ENCODE measurements around the gene SPACA6. TPM values are rescaled to one million over a fixed set of nuclear protein-coding genes. Genes with fewer than 3 reads are reported as not detected.
"Not testable (repeated sequence)": the region's sequence is repeated elsewhere in the genome, so short reads cannot be mapped to it uniquely, and the experiment has no call there.

The SPACA6 gene
- total RNA-seq, 1 donor from 2014 or later, result 6.4 TPM

DNA sequence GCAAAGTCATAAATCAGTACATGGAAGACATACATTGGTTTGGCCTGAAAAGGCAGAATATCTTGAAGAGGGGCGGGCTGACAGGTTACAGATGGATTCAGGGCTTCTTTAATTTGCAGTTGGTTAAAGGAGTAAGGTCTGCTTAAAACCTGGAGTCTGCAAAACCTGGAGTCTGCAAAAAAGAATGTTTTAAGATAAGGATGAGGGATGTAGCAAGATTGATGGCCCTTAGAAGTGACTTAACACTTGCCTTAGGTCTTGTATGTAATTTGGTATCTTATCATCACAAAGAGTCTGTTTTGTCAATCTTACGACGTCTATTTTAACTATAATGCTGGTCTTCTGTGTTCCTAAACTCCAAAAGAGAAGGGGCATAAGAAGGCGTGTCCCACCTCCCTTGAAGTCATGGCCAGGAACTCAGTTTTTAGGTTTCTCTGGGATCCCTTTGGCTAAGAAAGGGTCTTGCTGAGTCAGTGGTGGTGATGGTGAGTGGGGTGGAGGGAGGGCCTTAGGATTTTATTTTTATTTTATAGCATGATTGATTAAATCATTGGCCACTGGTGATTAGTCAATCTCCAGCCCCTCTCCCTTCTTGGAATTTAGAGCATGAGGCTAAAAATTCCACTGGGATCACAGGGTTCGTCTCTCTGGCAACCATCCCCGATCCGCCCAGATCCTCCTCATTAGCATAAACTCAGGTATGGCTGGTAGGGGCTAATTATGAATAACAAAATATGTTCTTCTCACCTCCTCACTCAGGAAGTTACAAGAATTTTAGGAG, 40.8 kb downstream of the SPACA6 start:
- intact Hi-C loops (cut with micrococcal nuclease), result no loop called here

DNA sequence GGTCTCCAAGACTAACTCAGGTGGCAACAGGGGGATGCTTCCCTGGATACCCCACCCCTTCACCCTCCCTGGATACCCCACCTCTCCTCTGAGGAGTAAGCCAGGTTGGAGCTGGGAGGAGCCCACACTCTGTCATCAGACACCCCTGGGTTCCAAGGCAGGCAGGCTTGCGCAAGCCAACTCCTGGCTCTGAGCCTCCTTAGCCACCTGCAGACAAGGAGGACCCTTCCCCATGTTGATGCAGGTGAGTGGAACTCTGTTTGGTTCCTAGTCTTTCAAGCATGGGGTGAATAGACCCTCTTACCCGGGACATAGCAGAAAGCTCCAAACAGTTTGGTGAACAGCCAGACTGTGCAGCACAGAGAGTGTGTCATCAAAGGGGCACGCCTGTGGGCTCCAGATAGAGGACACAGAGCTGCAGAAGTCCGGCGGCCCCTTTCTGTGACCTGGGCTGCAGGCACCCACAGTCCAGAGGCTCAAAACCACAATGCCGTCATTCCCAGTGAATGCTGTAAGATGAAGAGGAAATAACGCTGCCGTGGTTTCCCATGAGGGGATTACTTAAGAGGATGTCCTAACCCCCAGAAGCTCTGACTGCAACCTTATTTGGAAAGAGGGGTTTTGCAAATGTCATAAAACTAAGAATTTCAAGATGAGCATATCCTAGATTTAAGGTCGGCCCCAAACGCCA, 42.8 kb downstream of the SPACA6 start:
- intact Hi-C loops (cut with micrococcal nuclease), result no loop called here

DNA sequence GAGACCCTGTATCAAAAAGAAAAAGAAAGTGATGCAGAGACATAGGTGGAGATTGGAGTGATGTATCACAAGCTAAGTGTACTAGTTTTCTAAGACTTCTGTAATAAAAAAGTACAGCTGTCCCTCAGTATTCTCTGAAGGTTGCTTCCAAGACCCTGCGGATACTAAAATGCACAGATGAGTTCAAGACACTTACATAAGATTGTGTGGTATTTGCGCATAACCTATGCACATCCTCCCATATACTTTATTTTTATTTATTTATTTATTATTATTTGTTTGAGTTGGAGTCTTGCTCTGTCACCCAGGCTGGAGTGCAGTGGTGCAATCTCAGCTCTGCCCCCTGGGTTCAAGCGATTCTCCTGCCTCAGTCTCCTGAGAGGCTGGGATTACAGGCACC, 44.3 kb downstream of the SPACA6 start:
- intact Hi-C loops (cut with micrococcal nuclease), result no loop called here

DNA sequence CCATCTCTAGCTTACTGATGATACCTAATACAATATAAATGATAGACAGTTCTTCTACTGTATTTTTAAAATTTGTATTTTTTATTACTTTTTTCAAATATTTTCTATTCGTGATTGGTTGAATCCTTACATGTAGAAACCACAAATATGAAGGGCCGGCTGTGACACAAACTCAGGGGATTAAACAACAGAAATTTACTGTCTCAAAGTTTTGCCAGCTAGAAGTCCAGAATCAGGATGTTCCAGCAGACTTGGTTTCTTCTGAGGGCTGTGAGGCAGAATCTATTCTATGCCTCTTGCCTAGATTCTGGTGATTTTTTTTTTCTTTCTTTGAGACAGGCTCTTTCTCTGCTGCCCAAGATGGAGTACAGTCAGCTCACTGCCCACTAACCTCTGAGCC, 44.8 kb downstream of the SPACA6 start:
- intact Hi-C loops (cut with micrococcal nuclease), result no loop called here

DNA sequence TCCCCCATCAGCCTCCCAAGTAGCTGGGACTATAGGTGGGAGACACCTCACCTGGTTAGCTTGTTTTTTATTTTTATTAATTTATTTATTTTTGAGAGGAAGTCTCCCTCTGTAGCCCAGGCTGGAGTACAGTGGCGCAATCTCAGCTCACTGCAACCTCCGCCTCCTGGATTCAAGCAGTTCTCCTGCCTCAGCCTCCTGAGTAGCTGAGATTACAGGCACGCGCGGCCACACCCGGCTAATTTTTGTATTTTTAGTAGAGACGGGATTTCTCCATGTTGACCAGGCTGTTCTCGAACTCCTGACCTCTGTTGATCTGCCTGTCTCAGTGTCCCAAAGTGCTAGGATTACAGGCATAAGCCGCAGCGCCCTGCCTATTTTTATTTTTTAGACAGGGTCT, 45.4 kb downstream of the SPACA6 start:
- intact Hi-C loops (cut with micrococcal nuclease), result not testable (repeated sequence)

DNA sequence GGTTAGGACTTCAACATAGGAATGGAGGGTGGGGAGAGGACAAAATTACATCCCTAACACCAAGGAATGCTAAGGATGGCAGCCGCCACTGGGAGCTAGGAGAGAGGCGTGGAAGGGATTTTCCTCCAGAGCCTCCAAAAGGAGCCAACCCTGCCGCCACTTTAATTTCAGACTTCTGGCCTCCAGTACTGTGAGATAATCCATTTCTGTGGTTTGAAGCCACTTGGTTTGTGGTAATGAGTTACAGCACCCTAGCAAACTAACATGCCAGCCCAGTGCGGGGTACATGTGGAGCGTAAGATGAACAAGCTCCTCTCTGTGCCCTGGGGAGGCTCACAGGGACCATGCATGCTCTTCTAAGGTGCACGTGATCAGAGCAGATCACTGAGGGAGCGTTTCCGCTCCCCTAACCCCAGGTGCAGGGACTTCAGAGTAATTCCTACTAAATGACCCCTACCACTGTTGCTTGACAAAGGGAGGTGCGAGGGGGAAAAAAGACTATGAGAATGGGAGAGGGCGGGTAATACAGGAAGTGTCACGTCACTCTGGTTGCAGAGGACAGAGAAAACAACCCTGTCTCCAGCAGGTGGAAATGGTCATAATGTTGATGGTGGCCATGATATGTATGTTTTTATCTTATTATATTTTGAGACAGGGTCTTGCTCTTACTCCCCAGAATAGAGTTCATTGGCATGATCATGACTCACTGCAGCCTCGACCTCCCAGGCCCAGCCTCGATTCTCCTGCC, 46.5 kb downstream of the SPACA6 start:
- intact Hi-C loops (cut with micrococcal nuclease), result no loop called here

DNA sequence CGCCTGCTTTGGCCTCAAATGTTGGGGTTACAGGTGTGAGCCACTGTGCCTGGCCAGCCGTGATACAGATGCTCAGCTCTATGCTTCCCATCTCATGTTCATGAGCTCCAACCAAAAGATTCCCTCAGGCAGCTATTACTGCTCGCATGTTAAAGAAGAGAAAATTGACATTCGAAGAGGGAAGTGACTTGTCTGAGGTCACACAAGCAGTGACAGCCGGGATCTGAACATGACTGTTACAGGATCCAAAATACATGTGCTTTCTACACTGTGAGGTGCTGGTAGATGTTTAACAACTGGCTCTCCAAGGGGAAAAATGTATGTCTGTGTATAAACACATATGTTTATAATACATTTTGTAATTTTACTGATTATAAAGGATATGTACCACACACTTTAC, 47.2 kb downstream of the SPACA6 start:
- intact Hi-C loops (cut with micrococcal nuclease), result no loop called here

DNA sequence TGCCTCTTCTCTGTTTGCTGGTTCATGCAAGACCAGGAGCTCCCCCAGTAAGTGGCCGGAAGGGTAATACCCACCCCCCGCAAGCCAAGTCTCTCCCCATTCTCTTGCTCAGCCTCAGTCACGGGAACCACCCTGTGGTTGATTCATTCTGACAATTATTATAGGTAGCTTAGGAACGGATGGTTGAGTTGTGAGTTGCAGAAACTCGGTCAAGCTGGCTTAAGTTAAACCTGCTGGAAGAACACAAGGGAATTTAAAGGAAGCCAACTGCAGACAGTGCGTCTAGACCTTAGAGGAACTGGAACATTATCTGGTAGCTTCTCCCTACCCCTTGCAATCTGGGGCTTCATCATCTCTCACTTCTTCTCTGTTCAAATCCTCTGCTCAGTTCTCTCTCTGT, 49.7 kb downstream of the SPACA6 start:
- intact Hi-C loops (cut with micrococcal nuclease), result no loop called here

DNA sequence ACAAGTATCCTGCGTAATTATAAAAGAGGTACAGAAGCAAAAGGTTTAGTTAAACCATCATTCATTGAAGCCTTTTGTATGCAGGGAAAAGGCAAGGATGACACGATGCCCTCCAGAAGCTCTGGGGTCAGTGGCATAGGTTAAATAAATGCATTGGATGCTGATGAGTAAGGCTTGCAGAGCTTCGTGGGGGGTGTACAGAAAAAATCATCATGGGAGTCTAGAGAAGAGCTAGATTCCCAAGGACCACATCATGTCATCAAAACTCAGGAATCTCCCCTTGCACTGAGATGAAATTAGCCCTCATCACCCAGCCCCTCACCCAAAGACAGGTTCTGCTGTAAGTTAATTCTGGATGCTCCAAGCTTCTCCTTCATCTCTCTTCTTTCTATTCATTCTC, 50.3 kb downstream of the SPACA6 start:
- intact Hi-C loops (cut with micrococcal nuclease), result no loop called here

DNA sequence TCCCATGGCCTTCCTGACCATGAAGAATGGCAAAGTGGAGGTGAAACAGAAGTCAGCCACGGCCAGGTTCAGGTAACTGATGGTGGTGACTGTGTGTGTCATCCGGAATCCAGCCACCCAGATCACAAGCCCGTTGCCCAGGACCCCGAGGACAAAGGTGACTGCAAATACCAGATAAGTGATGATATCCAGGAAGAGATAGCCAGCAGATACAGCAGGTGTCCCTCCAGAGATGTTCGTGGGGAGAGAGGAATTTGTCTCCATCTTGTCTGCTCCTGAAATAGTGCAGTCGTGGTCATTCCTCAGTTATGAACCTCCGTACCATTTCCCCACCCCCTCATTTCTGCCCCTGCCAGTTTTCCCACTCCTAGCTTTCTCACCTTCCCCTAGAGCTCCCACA, 53.6 kb downstream of the SPACA6 start:
- intact Hi-C loops (cut with micrococcal nuclease), result no loop called here

DNA sequence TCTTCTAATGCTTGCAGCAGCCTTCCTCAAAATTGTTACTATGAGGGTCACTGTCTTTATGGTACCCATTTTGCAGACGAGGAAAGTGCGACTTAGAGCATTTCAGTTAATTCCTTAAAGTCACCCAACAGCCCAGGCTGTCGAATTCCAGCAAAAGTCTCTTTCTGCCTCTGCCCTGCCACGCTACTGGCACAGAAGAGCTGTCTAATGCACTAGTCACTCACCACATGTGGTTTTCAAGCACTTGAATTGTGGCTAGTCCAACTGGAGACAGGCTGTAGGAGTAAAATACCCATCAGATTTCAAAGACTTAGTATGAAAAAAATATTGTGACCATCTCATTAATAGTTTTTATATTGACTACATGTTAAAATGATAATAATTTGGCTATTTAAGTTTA, 56.8 kb downstream of the SPACA6 start:
- intact Hi-C loops (cut with micrococcal nuclease), result no loop called here

DNA sequence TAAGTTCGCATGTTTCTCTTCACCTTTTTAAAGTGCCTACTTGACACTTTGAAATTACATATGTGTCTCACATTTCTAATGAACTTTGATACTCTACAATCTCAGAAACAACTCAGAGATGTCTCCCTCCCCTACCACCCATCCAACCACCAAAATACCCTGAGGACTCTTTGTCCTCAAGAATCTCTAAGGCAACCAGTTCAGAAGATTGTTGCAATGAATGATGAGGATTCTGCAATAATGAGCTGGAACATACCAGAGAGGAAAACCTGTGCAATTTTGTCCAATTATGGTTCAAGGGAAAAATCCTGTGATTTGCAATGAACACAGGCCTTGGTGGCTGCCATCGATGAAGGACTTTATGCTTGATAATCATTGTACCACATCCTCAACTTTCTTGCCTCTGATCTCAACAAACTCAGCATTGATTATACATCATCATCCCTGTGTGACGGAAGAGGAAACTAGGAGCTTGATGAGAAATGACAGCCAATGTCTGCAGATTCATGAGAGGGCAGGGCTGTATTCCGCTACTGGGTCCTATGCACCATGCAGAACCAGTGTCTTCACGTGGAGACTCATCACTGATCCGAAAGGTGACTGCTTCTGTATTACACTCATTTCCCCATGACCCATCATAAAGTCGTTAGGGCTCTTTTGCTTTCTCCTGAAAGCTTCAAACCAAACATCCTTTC, 57.4 kb downstream of the SPACA6 start:
- intact Hi-C loops (cut with micrococcal nuclease), result no loop called here

DNA sequence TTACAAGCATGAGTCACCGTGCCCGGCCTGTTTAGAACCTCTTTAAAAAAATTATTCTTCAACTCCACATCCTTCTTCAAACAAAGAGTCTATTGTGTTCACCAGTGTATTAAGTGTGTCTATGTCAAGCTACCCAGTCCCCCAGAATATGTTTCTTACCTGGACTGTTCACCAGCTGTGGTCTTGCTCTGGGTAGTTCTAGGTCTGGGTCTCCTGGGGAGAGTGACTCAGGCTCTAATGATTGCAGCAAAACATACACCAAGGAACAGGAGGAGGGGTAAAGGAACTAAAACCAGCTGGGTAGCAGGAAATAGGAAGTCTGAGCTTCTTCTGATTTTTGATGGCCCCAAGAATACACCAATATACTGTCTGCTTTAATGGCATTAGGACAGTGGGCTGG, 58.5 kb downstream of the SPACA6 start, which contains the start of gene FPR1:
TSS of gene FPR1 (minus strand) at position 224 of the 400 bp plus-strand sequence. CDS start 4,884 bp downstream, outside the sequence.
- intact Hi-C loops (cut with micrococcal nuclease), result no loop called here

DNA sequence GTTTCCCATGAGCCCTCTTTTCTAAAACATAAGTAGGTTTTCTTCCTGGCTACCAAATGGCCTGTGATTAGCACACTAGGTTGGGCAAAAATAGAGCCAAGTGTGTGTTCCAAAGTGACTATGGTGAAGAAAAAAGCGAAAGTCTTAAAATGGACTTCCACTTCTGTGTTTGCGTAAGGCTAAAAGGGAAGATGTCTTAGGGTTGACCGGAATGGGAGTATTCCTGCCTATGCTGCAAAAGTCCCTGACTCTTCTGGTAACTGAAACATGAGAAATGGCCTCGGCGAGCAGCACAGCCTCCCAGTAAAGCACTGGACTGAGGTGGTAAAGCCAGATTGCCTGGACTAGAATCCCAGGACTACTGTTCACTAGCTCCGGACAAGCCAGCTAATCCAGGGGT, 61.0 kb downstream of the SPACA6 start:
- intact Hi-C loops (cut with micrococcal nuclease), result no loop called here

DNA sequence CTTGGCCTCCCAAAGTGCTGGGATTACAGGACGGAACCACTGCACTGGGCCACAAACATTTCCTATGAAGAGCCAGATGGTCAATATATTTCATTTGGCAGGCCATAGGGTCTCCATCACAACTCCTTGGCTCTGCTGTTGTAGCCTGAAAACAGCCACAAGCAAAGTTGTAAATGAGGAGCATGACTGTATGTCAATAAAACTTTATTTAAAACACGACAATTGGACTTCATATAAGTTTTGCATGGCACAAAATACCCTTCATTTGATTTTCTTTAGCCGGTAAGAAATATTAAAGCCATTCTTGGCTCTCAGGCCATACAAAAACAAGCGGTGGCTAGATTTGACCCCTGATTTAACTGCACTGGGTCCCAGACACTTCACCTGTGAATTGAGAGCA, 61.6 kb downstream of the SPACA6 start:
- intact Hi-C loops (cut with micrococcal nuclease), result no loop called here

Other genes starting within 250 kb of the SPACA6 start
- gene SIGLEC8, start 234.9 kb upstream of the SPACA6 start, total RNA-seq, result not detected in 2 replicates
- not detected in 2 replicates for gene CEACAM18, start 214.8 kb upstream of the SPACA6 start, total RNA-seq
- 0.15 TPM in 1 of 2 replicates, not detected in the other for gene SIGLEC12, start 191.5 kb upstream of the SPACA6 start, total RNA-seq
- 0.34 and 2.9 TPM in 2 replicates for gene SIGLEC6, start 161.7 kb upstream of the SPACA6 start, total RNA-seq
- 8.2 and 8.3 TPM in 2 replicates for gene ZNF175, start 122.0 kb upstream of the SPACA6 start, total RNA-seq
- gene SIGLEC5, start 62.9 kb upstream of the SPACA6 start, total RNA-seq, result not detected in 2 replicates
- not detected in 2 replicates for gene SIGLEC14, start 46.5 kb upstream of the SPACA6 start, total RNA-seq
- not detected in 2 replicates for gene HAS1, start 30.7 kb downstream of the SPACA6 start, total RNA-seq
- not detected in 2 replicates for gene FPR1, start 58.5 kb downstream of the SPACA6 start, total RNA-seq
- gene FPR2, start 67.8 kb downstream of the SPACA6 start, total RNA-seq, result not detected in 2 replicates
- gene FPR3, start 101.8 kb downstream of the SPACA6 start, total RNA-seq, result not detected in 2 replicates
- gene ZNF577, start 194.6 kb downstream of the SPACA6 start, total RNA-seq, result 7.3 and 8.2 TPM in 2 replicates
- gene ZNF649, start 211.7 kb downstream of the SPACA6 start, total RNA-seq, result 11.3 and 11.7 TPM in 2 replicates
- gene ZNF613, start 234.1 kb downstream of the SPACA6 start, total RNA-seq, result 5.2 and 5.5 TPM in 2 replicates

All from T-helper 1 cell treated with Interleukin-12 subunit alpha and Interleukin-12 subunit beta and Interleukin-4 antibody, amounts not matched to agents 30 ng/mL and 1 ng/mL, for 36 hours (primary cell).